GM18909 (cell line): ENCODE data around the gene GLIS2.

ENCODE experiments used
- ATAC-seq: cut with Tn5 transposase; IDR thresholded peaks from one replicate; pipeline ENCODE4 v1.9.1; 2021; ENCODE audit warnings: mild to moderate bottlenecking; ENCODE audit not compliant: unreplicated experiment, poor library complexity

Gene GLIS2

GRCh38 chr16:4378999-4379690 lies 63.3 kb downstream of the GLIS2 start:
- no peak for ATAC-seq

- ATAC-seq, result no peak
Observed at GRCh38 chr16:4380119-4381063, 64.5 kb downstream of the GLIS2 start.

DNA sequence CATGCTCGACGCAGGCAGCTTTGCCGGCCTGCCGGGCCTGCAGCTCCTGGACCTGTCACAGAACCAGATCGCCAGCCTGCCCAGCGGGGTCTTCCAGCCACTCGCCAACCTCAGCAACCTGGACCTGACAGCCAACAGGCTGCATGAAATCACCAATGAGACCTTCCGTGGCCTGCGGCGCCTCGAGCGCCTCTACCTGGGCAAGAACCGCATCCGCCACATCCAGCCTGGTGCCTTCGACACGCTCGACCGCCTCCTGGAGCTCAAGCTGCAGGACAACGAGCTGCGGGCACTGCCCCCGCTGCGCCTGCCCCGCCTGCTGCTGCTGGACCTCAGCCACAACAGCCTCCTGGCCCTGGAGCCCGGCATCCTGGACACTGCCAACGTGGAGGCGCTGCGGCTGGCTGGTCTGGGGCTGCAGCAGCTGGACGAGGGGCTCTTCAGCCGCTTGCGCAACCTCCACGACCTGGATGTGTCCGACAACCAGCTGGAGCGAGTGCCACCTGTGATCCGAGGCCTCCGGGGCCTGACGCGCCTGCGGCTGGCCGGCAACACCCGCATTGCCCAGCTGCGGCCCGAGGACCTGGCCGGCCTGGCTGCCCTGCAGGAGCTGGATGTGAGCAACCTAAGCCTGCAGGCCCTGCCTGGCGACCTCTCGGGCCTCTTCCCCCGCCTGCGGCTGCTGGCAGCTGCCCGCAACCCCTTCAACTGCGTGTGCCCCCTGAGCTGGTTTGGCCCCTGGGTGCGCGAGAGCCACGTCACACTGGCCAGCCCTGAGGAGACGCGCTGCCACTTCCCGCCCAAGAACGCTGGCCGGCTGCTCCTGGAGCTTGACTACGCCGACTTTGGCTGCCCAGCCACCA lies 65.4 kb downstream of the GLIS2 start:
- no peak for ATAC-seq

DNA sequence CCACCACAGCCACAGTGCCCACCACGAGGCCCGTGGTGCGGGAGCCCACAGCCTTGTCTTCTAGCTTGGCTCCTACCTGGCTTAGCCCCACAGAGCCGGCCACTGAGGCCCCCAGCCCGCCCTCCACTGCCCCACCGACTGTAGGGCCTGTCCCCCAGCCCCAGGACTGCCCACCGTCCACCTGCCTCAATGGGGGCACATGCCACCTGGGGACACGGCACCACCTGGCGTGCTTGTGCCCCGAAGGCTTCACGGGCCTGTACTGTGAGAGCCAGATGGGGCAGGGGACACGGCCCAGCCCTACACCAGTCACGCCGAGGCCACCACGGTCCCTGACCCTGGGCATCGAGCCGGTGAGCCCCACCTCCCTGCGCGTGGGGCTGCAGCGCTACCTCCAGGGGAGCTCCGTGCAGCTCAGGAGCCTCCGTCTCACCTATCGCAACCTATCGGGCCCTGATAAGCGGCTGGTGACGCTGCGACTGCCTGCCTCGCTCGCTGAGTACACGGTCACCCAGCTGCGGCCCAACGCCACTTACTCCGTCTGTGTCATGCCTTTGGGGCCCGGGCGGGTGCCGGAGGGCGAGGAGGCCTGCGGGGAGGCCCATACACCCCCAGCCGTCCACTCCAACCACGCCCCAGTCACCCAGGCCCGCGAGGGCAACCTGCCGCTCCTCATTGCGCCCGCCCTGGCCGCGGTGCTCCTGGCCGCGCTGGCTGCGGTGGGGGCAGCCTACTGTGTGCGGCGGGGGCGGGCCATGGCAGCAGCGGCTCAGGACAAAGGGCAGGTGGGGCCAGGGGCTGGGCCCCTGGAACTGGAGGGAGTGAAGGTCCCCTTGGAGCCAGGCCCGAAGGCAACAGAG lies 66.3 kb downstream of the GLIS2 start:
- ATAC-seq, result no peak

- ATAC-seq, result no peak
Observed at GRCh38 chr16:4382795-4383357, 67.0 kb downstream of the GLIS2 start.

DNA sequence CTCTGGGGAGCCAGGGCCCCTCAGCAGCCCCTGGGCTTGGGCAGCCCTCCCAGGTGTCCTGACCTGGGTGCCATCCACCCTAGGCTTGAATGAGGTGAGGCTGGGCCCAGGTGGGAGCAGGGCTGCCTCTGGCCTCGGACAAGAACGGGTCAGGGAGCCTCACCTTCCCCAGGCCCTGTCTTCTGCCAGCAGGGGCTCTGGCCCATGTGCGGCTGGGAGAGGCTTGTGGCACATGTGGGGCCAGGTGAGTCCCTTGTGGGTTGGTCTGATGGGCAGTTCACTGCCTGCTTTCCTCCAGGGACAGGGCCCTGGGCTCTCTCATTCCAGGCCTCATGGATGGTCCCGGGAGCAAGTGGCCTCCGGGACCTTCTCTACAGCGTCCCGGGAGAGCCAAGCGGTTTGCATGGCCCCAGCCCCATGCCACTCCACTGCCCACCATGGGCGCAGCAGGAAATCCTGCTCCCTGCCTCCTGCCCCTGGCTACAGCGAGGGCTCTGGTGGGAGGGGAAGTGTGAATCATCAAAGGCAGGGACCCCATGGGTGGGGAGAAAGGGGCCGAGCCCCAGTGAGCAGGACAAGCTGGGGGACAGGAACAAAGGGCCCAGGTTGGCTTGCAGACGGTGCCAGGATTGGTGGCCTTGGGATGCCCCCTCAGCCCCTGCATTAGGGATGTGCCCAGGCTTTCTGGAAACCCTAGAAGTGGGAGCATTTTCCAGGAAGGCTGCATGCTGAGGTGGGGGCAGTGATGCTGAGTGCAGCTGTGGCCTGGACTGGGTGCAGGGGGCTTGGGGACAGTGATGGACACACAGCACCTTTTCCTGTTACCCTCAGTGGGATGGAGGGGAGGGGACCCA lies 68.0 kb downstream of the GLIS2 start:
- ATAC-seq, result no peak

DNA sequence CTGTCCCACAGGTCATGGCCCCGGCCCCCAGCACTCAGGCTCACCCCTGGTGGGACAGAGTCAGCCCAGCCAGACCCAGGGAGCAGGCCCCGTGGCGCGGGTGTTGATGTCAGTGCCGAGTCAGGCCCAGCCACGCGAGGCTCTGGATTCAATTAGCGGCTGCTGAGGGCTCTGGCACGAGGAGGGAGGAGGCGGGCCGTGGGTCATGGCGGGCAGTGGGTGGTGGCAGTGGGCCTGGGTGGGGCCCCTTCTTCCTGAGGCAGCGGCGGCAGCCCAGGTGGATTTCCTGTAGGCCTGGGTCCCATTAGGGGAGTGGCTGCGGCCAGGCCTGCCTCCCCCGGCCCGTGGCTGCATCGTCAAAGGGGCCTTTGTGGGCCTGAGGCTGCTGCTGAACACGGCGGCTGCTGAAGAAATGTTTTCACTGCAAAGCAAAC lies 68.7 kb downstream of the GLIS2 start:
- ATAC-seq, result no peak

DNA sequence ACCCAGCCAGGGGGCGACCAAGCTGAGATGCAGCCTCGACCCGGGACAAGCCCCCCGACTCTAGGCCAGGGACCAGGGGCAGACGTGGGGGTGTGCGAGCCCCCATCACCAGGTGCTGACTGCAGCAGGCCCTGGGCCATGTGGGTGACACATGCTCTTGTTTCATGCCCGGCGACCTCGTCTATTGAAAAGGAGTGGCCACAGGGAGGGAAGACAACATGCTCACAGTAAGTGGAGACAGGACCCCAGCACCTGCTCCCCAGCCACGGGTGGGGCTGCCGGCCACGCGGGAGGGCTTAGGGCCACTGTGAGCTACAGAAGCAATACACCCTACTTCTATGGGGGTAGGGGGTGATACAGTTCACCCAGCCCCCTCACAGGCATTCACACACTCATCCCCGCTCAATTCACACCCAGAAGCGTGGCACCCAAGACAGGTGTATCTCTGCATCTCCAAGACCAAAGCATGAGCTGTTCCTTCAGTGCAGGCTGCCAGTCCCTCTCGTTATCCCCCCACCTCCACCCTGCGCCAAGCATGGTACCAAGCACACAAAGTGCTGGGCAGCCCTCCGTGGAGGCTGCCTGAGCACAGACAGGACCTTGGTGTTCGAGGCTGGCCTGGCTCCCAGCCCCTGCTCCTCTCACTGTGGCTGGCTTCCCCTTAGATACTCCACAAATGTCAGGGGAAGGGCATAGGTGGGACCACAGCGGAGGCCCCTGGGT lies 69.4 kb downstream of the GLIS2 start:
- no peak for ATAC-seq

DNA sequence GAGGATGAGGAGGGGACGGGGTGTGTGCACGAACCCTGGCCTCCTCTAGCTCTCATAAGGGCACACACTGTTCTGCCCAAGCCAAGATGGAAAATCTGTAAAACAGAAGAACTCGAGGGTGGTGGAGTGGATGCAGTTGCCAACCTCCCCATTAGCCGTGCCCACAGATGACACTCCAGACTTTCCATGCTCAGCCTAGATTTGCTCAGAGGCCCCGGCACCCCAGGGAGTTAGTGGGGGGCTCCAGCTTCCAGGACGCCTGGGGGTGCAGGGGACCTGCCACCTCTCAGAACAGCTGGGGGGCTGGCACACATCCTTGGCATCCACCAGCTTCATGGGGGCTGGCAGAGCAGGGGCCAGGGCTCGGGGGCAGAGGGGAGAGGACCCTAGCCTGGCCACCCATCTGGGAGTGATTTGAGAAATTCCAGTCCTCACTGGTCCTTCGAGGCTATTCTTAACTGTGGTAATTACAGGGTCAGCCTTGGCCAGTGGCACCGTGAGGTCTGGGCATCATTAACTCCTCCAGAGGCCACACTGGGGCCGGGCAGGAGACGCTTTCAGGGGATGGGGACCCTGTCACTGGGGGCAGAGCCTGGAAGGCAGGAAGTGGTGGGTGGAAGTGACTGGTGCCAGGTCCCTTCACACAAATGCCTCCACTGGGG lies 70.1 kb downstream of the GLIS2 start:
- no peak for ATAC-seq

- ATAC-seq, result no peak
Observed at GRCh38 chr16:4386451-4386805, 70.6 kb downstream of the GLIS2 start.

GRCh38 chr16:4386951-4387565 lies 71.2 kb downstream of the GLIS2 start:
- ATAC-seq, result no peak

DNA sequence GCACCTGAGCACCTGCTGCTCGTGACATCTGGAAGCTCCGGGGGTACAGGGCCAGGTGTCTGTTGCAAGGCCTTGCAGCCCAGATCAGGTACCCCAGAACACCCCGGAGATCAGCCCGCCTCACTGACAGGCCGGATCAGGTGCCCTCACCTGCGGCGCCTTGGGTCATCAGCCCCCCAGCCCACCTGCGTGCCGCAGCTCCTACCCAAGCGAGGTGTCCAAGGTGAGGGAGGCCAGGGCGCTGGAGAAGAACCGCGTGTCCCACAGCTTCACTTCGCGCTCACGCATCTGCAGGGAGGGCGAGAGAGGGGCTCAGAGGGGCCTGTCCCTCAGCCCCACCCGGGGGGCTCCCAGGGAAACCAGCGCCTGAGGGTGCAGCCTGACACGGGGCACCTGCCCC lies 71.9 kb downstream of the GLIS2 start:
- no peak for ATAC-seq

- ATAC-seq, result no peak
Observed at GRCh38 chr16:4388271-4389021, 72.6 kb downstream of the GLIS2 start.
